DND-41 (cell line): Measurements from ENCODE around the gene ATP5PO.

ENCODE experiments used
- ATAC-seq: fragments of 200-7000 bp; cut with Tn5 transposase; 3 replicates; pipeline ENCODE4 v1.9.1; 2021; ENCODE audit warnings: low read depth; ENCODE audit not compliant: insufficient read depth
- DNase-seq: peaks from one replicate; pipeline ENCODE4 v3.0.0-alpha.2; 2020
- H2AFZ ChIP-seq: 2 replicates; pipeline ENCODE4 v1.6.0; 2012; ENCODE audit warnings: low read depth, low read length
- H3K27ac ChIP-seq: 2 replicates; pipeline ENCODE4 v1.5.1; 2012; ENCODE audit warnings: low read length, inconsistent platforms
- H3K27me3 ChIP-seq: fragments of 200-600 bp; sonication (generic); 2 replicates; pipeline ENCODE4 v1.6.0; 2012; ENCODE audit warnings: low read length, mild to moderate bottlenecking, inconsistent platforms; ENCODE audit not compliant: insufficient read depth, poor library complexity
- H3K36me3 ChIP-seq: 2 replicates; pipeline ENCODE4 v1.5.1; 2012; ENCODE audit warnings: low read length, inconsistent platforms; ENCODE audit not compliant: insufficient read depth
- H3K4me1 ChIP-seq: 2 replicates; pipeline ENCODE4 v1.5.1; 2012; ENCODE audit warnings: mild to moderate bottlenecking, low read length; ENCODE audit not compliant: insufficient read depth
- H3K4me2 ChIP-seq: 2 replicates; pipeline ENCODE4 v1.6.0; 2012; ENCODE audit warnings: mild to moderate bottlenecking, moderate library complexity, low read length, inconsistent platforms; ENCODE audit not compliant: insufficient read depth
- H3K4me3 ChIP-seq, 2 experiments: fragments of 200-600 bp in 1 of 2; shearing (Covaris generic) in 1 of 2; 2 replicates each; pipeline ENCODE4 v1.5.1; 2012 to 2016; ENCODE audit warnings: inconsistent platforms in 2 of 2, low read length in 2 of 2, mild to moderate bottlenecking in 2 of 2, low read depth in 1 of 2, moderate library complexity in 1 of 2
- H3K79me2 ChIP-seq: 2 replicates; pipeline ENCODE4 v1.6.0; 2012; ENCODE audit warnings: low read length, inconsistent platforms; ENCODE audit not compliant: insufficient read depth
- H3K9ac ChIP-seq: 2 replicates; pipeline ENCODE4 v1.6.0; 2012; ENCODE audit warnings: low read depth, mild to moderate bottlenecking, inconsistent platforms, low read length, moderate library complexity
- H3K9me3 ChIP-seq: 2 replicates; pipeline ENCODE4 v1.5.1; 2012; ENCODE audit warnings: low read length, moderate library complexity, mild to moderate bottlenecking, inconsistent platforms; ENCODE audit not compliant: insufficient read depth, severe bottlenecking
- H4K20me1 ChIP-seq: 2 replicates; pipeline ENCODE4 v1.6.0; 2012; ENCODE audit warnings: low read length; ENCODE audit not compliant: insufficient read depth
- EZH2 ChIP-seq: IDR thresholded peaks from 3 replicates; pipeline ENCODE4 v1.6.1; 2012; ENCODE audit warnings: borderline replicate concordance, low read depth, mild to moderate bottlenecking, moderate library complexity, low read length, inconsistent platforms; ENCODE audit not compliant: severe bottlenecking
- TF ChIP-seq, protein P1 (sequence below): IDR thresholded peaks from 2 replicates; pipeline ENCODE4 v1.5.1; 2012; ENCODE audit warnings: borderline replicate concordance, low read length, moderate library complexity, mild to moderate bottlenecking; ENCODE audit not compliant: poor library complexity, severe bottlenecking; ENCODE audit errors: extremely low read depth

Gene ATP5PO

DNA sequence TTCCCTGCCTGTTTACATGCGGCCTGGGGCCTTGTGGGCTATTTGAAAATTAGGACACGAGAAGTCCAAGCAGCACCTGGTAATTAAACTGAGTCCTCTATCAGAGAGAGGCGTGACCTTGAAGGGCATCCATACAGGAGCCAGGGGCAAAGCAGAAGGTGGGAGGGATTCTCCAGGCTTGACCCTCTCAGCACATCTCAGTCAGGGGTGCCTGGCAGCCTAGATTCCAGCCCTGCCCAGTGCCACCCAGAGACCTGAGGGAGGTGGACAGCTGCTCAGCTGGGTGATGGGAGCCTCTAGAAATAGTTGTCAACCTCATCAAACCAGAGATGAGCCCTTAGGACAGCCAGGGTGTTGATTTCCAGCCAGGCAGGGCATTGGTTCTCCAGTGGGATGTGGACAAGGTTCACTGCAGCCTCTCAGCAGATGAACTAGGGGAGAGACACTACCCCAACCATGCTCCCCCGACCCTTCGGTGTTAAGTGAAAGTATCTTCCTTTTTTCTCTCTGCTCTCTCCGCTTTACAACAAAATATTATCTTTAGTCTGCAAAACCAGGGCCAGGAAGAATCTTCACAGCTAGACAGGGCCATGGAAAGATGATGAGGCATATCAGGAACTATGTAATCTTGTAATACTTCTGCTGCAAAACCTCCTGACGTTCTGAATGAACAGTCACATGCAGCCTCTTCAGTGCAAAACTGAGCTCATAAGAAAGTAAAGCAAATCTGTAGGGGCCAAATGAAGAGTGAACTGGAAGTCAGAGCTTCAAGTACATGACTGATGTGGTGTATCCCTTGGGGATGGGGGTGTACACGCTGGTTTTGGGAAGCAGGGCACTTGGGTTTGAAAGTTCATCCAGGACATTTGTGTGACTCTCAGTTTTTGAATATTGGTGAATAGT, 35.9 kb upstream of the ATP5PO start:
- Histone ChIP-seq H3K27me3 (no peaks in the 10 kb centered on the region), H3K4me3 (no peak overlapping the region), H3K4me1 (peaks cover 55% of the 10 kb centered on the region), H3K79me2 (peaks cover 63% of the 10 kb centered on the region), H3K9ac (no peak overlapping the region), H3K27ac (peak overlapping the region; percentile 37), H3K36me3 (peaks cover 42% of the 10 kb centered on the region), H3K4me2 (0 out of 2 replicates have a peak overlapping the region, but pooled peaks have one; percentile 10), H4K20me1 (no peaks in the 10 kb centered on the region), H2AFZ (no peak overlapping the region), H3K9me3 (no peaks in the 10 kb centered on the region)
- ATAC-seq (no peak), DNase-seq (no peak)
- TF ChIP-seq, protein P1, sequence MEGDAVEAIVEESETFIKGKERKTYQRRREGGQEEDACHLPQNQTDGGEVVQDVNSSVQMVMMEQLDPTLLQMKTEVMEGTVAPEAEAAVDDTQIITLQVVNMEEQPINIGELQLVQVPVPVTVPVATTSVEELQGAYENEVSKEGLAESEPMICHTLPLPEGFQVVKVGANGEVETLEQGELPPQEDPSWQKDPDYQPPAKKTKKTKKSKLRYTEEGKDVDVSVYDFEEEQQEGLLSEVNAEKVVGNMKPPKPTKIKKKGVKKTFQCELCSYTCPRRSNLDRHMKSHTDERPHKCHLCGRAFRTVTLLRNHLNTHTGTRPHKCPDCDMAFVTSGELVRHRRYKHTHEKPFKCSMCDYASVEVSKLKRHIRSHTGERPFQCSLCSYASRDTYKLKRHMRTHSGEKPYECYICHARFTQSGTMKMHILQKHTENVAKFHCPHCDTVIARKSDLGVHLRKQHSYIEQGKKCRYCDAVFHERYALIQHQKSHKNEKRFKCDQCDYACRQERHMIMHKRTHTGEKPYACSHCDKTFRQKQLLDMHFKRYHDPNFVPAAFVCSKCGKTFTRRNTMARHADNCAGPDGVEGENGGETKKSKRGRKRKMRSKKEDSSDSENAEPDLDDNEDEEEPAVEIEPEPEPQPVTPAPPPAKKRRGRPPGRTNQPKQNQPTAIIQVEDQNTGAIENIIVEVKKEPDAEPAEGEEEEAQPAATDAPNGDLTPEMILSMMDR, result no peak
- no peak for TF ChIP-seq EZH2

DNA sequence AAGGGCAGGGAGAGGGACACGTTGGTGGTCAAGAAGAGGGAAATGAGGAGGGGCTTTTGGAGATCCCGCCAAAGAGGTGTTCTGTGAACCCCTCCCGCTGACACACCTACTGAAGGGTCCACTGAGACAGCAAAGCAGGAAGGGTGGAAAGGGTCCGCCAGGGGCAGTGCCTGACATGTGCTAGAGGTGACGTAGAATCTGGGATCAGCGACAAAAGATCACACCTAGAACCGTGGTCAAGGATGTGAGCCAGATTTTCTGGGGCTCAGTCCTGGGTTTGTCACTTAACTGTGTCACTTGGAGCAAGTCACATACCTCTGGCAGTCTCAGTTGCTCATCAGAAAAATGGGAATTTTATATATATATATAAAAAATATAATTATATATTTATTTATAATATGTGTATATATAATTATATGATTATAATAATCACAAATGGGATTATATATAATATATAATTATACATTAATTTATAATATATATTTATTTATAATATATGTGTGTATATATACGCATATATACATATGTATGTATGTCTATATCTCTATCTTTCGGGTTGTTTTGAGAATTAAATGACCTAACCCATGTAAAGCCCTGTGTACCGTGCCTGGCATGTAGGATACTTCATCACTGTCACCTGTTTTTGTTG, 35.0 kb upstream of the ATP5PO start:
- H3K9me3 ChIP-seq, result no peaks in the 10 kb centered on the region
- H3K79me2 ChIP-seq, result peaks cover 56% of the 10 kb centered on the region
- DNase-seq (no peak), ATAC-seq (no peak)
- H4K20me1 ChIP-seq, result no peaks in the 10 kb centered on the region
- H3K27ac ChIP-seq, result peak overlapping the region; percentile 98
- peaks cover 37% of the 10 kb centered on the region for H3K36me3 ChIP-seq
- H3K4me3 ChIP-seq, result peak overlapping the region in 1 of 2 experiments; percentile 52; a peak in 2 of 4 replicates
- H2AFZ ChIP-seq, result no peak overlapping the region
- no peaks in the 10 kb centered on the region for H3K27me3 ChIP-seq
- H3K4me1 ChIP-seq, result peaks cover 64% of the 10 kb centered on the region
- TF ChIP-seq EZH2, result no peak
- TF ChIP-seq, protein P1, result no peak
- peak overlapping the region; percentile 69 for H3K9ac ChIP-seq
- peak overlapping the region; percentile 67 for H3K4me2 ChIP-seq

DNA sequence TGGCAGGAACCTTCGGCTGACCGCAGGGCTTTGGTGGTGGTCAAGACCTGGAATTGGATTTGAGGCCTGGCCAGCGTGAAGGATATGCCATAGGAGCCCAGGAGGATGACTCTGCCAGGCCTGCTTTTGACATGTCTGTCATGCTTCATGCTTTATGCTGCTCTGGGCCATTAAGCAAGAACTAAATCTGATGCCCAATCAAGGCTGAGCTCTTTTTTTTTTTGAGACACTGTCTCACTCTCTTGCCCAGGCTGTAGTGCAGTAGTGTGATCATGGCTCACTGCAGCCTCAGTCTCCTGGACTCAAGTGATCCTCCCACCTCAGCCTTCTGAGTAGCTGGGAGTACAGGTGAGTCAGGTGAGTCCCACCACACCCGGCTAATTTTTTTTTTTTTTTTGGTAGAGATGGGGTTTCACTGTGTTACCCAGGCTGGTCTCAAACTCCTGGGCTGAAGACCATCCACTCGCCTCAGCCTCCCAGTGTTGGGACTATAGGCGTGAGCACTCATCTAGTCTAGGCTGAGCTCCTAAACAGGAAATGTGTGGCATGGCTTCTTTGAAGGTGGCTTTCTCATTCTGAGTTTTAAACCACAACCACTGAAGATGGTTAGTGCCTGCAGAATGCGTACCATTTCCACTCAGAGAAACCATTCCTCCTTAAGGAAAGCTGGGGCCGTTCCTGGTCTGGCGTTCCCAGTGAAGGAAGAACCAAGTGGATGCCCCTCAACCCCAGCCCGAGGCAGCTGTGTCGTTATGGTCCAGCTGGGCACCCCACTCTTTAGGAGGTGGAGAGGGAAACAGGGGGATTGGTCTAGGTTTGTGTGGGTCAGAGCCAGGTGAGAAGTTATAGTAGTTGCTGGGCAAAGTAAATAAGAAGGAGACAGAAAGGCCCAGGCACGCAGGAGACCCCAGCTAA, 34.2 kb upstream of the ATP5PO start:
- peak; percentile 60 for ATAC-seq
- peaks cover 66% of the 10 kb centered on the region for H3K4me1 ChIP-seq

More for the DNA sequence above, 34.2 kb upstream of the ATP5PO start:
- Histone ChIP-seq H3K9me3 (no peaks in the 10 kb centered on the region), H3K4me2 (peak overlapping the region; percentile 67), H2AFZ (peak overlapping the region; percentile 27), H3K9ac (peak overlapping the region; percentile 69), H4K20me1 (no peaks in the 10 kb centered on the region), H3K36me3 (peaks cover 37% of the 10 kb centered on the region), H3K79me2 (peaks cover 56% of the 10 kb centered on the region), H3K27me3 (no peaks in the 10 kb centered on the region), H3K4me3 (peak overlapping the region in 1 of 2 experiments; percentile 52; a peak in 2 of 4 replicates), H3K27ac (peak overlapping the region; percentile 98)
- no peak for TF ChIP-seq EZH2
- TF ChIP-seq, protein P1, result peak; percentile 1
- peak; percentile 76 for DNase-seq
